K562 (cell line): ENCODE measurements around the gene COL4A1. TPM values are rescaled to one million over a fixed set of nuclear protein-coding genes. Genes with fewer than 3 reads are reported as not detected.

Experiments used
- ATAC-seq: fragments of 200-7000 bp; cut with Tn5 transposase; 3 replicates; pipeline ENCODE4 v1.9.1; 2020; ENCODE audit warnings: moderate library complexity
- BruUV-seq: library from RNA; stranded (reverse); fragments of 400-500 nt; replicated peaks from 2 replicates; lab custom pipeline; 2021; lab: Mats Ljungman, UMichigan
- CTCF ChIA-PET: fragments of 300-600 bp; formaldehyde crosslinking; extraction: SDS; loops from one replicate; lab custom pipeline; 2021; ENCODE audit warnings: low intra/inter-chr PET ratio; lab: Yijun Ruan, JAX
- POLR2A ChIA-PET: fragments of 300-600, 350-650 bp; sonication (Branson Sonifier 250); formaldehyde crosslinking; extraction: SDS; loops from one replicate; lab custom pipeline; 2021; ENCODE audit warnings: antibody characterized with exemption, inconsistent platforms; lab: Yijun Ruan, JAX
- DNase-seq, 4 experiments: peaks; one replicate each; pipeline versions ENCODE4 v3.0.0 to v3.0.0-alpha.2; 2011 to 2018; ENCODE audit warnings: low spot score in 3 of 4, mixed read lengths in 3 of 4; ENCODE audit errors: extremely low read depth in 1 of 4
- FAIRE-seq: peaks from 2 replicates; lab custom pipeline; 2011; peaks lifted over from hg19 to GRCh38; lab: Jason Lieb, UNC
- H2AFZ ChIP-seq: 2 replicates; pipeline ENCODE4 v1.6.0; 2011; ENCODE audit warnings: low read depth, low read length, control low read depth, inconsistent platforms
- H3K27ac ChIP-seq: fragments of 200-600 bp; 3 replicates; pipeline ENCODE4 v1.8.0; 2011; ENCODE audit warnings: low read depth, mild to moderate bottlenecking, control low read depth, inconsistent platforms, low read length, moderate library complexity, mixed read lengths; ENCODE audit errors: extremely low read depth
- H3K27me3 ChIP-seq, 2 experiments: fragments of 300-600 bp in 1 of 2; 2 replicates in 1 of 2; 3 replicates in 1 of 2; pipeline versions ENCODE4 v1.6.0 to v1.8.0; 2011; ENCODE audit warnings: inconsistent platforms in 2 of 2, low read length in 2 of 2, mild to moderate bottlenecking in 1 of 2, mixed read lengths in 1 of 2, moderate library complexity in 1 of 2; ENCODE audit not compliant: control insufficient read depth in 2 of 2, insufficient read depth in 2 of 2
- H3K36me3 ChIP-seq: fragments of 300-600 bp; 3 replicates; pipeline ENCODE4 v1.8.0; 2011; ENCODE audit warnings: mild to moderate bottlenecking, low read length, inconsistent platforms; ENCODE audit not compliant: control insufficient read depth, insufficient read depth
- H3K4me1 ChIP-seq, 2 experiments: fragments of 200-600 bp in 1 of 2; replicated peaks in 1 of 2; 2 replicates in 1 of 2; 3 replicates in 1 of 2; pipeline versions ENCODE4 v1.5.1 to v1.8.0; 2011; ENCODE audit warnings: inconsistent platforms in 2 of 2, low read length in 2 of 2, mild to moderate bottlenecking in 1 of 2, mixed read lengths in 1 of 2, moderate library complexity in 1 of 2; ENCODE audit not compliant: control insufficient read depth in 2 of 2, insufficient read depth in 2 of 2
- H3K4me2 ChIP-seq: 2 replicates; pipeline ENCODE4 v1.6.1; 2011; ENCODE audit warnings: low read length, control low read depth, inconsistent platforms, mixed read lengths; ENCODE audit not compliant: insufficient read depth
- H3K4me3 ChIP-seq: fragments of 200-600 bp; sonication (generic), shearing (Covaris generic); 2 replicates; pipeline ENCODE4 v1.5.1; 2016; ENCODE audit warnings: control low read depth, inconsistent platforms
- H3K79me2 ChIP-seq: fragments of 200-600 bp; 3 replicates; pipeline ENCODE4 v1.8.0; 2011; ENCODE audit warnings: low read length, inconsistent platforms; ENCODE audit not compliant: control insufficient read depth, insufficient read depth
- H3K9ac ChIP-seq, 2 experiments: 2 replicates each; pipeline versions ENCODE4 v1.6.0 to v1.6.1; 2011; ENCODE audit warnings: low read depth in 2 of 2, low read length in 2 of 2, control low read depth in 1 of 2, inconsistent platforms in 1 of 2, mild to moderate bottlenecking in 1 of 2, mixed read lengths in 1 of 2; ENCODE audit not compliant: insufficient read depth in 1 of 2
- H3K9me1 ChIP-seq: one replicate; pipeline ENCODE4 v1.6.0; 2011; ENCODE audit warnings: inconsistent platforms, mild to moderate bottlenecking, low read length, moderate library complexity; ENCODE audit not compliant: control insufficient read depth, insufficient read depth
- H3K9me3 ChIP-seq: replicated peaks from 2 replicates; pipeline ENCODE4 v1.5.1; 2011; ENCODE audit warnings: low read depth, low read length, inconsistent platforms; ENCODE audit not compliant: control insufficient read depth, insufficient read depth
- H4K20me1 ChIP-seq: replicated peaks from 2 replicates; pipeline ENCODE4 v1.6.1; 2011; ENCODE audit warnings: low read length, inconsistent platforms, mixed read lengths; ENCODE audit not compliant: control insufficient read depth, insufficient read depth
- BRCA1 ChIP-seq, 2 experiments: fragments of 450-650 bp in 1 of 2; sonication (generic) in 1 of 2; formaldehyde crosslinking in 1 of 2; IDR thresholded peaks; 2 replicates each; pipeline versions ENCODE4 v1.5.0 to v1.6.1; 2017 to 2020; ENCODE audit warnings: mild to moderate bottlenecking in 1 of 2, missing genetic modification reagents in 1 of 2
- FOS ChIP-seq: IDR thresholded peaks from 3 replicates; pipeline ENCODE4 v1.6.1; 2011; ENCODE audit not compliant: insufficient read length; ENCODE audit errors: extremely low read depth
- FOXP1 ChIP-seq: sonication (generic); formaldehyde crosslinking; IDR thresholded peaks from 2 replicates; pipeline ENCODE4 v1.8.0; 2022; ENCODE audit warnings: mild to moderate bottlenecking, missing genetic modification reagents
- HMGXB4 ChIP-seq: sonication (generic); formaldehyde crosslinking; IDR thresholded peaks from 2 replicates; pipeline ENCODE4 v1.8.1; 2023; ENCODE audit warnings: mild to moderate bottlenecking, missing genetic modification reagents
- LCOR ChIP-seq: sonication (generic); formaldehyde crosslinking; IDR thresholded peaks from 2 replicates; pipeline ENCODE4 v1.8.0; 2022; ENCODE audit warnings: mild to moderate bottlenecking, missing genetic modification reagents
- MBD1 ChIP-seq: fragments of 250-450 bp; sonication (Bioruptor Pico); IDR thresholded peaks from 2 replicates; pipeline ENCODE4 v1.8.0; 2022; ENCODE audit warnings: inconsistent platforms
- MLLT1 ChIP-seq, 2 experiments: fragments of 450-650 bp; IDR thresholded peaks; 2 replicates each; pipeline ENCODE4 v1.6.1; 2016
- NELFE ChIP-seq: IDR thresholded peaks from 2 replicates; pipeline ENCODE4 v1.6.1; 2011; ENCODE audit warnings: mild to moderate bottlenecking; ENCODE audit not compliant: insufficient read depth, insufficient read length
- NUFIP1 ChIP-seq: fragments of 450-650 bp; IDR thresholded peaks from 2 replicates; pipeline ENCODE4 v1.6.1; 2018; ENCODE audit not compliant: partially characterized antibody
- ZNF212 ChIP-seq: fragments of 450-650 bp; formaldehyde crosslinking; IDR thresholded peaks from 2 replicates; pipeline ENCODE4 v1.4.0; 2020; ENCODE audit warnings: mild to moderate bottlenecking
- ZNF518B ChIP-seq: fragments of 250-450 bp; sonication (Bioruptor Pico); IDR thresholded peaks from 2 replicates; pipeline ENCODE4 v1.5.0; 2021; ENCODE audit warnings: mild to moderate bottlenecking, moderate library complexity
- WGBS: fragments of 100-300 bp; shearing (Covaris generic); methylation state at CpG from one replicate; pipeline ENCODE4 v1.1.6; 2016; ENCODE audit warnings: low coverage, mixed read lengths; ENCODE audit not compliant: insufficient coverage; ENCODE audit errors: missing lambda C conversion rate; 5-methylcytosine and 5-hydroxymethylcytosine counted together
- in situ Hi-C: fragments of 300-500 bp; cut with MboI; formaldehyde crosslinking; loops from 4 replicates; pipeline ENCODE4 v1.15.0; 2018; ENCODE audit warnings: inconsistent platforms, mixed read lengths
- intact Hi-C: fragments of 100-400 bp; cut with micrococcal nuclease; formaldehyde crosslinking; loops from 2 replicates; pipeline ENCODE4 v1.14.2; 2022
- polyA plus RNA-seq, 8 experiments: library from polyadenylated mRNA; depleted of rRNA in 4 of 8; stranded (reverse) in 5 of 8; unstranded in 3 of 8; fragments of >200 nt; fragmentation: Nextera tagmentation in 2 of 8; fragmentation: Illumina TruSeq in 1 of 8; extraction: Ambion mirVana in 2 of 8; extraction: Trizol in 1 of 8; gene quantifications; 2 replicates each; pipeline versions ENCODE4 v1.2.1 to v1.2.3, GENCODE V29; 2011 to 2014; ENCODE audit warnings: inconsistent platforms in 1 of 8, missing spikeins in 1 of 8
- total RNA-seq, 7 experiments: library from RNA; depleted of rRNA in 6 of 7; stranded (reverse); fragments of >200 nt in 6 of 7; fragmentation: Illumina TruSeq in 2 of 7; extraction: Trizol in 2 of 7; gene quantifications; 2 replicates each; pipeline versions ENCODE4 v1.2.1 to v1.2.3, GENCODE V29; 2011 to 2021; ENCODE audit warnings: low replicate concordance in 1 of 7

The COL4A1 gene
- total and polyA plus RNA-seq, 9 of the 15 experiments (the other 6 are each of a cell fraction or from before 2014, with no cell fraction given) = 0.35 TPM; not detected in 8

- in situ Hi-C loops = no loop called here
- BruUV-seq = no TSS peak
- Histone ChIP-seq H3K9ac (no peak overlapping the region), H3K9me3 (no peaks in the 10 kb centered on the region), H3K27ac (no peak overlapping the region), H3K36me3 (no peaks in the 10 kb centered on the region), H4K20me1 (no peaks in the 10 kb centered on the region), H3K4me2 (no peak overlapping the region), H3K79me2 (no peaks in the 10 kb centered on the region), H3K9me1 (no peaks in the 10 kb centered on the region), H3K4me1 (no peaks in the 10 kb centered on the region), H3K4me3 (no peak overlapping the region), H3K27me3 (peaks cover 0 to 4% of the 10 kb centered on the region in 2 experiments; a peak in 2 of 5 replicates), H2AFZ (no peak overlapping the region)
- ChIA-PET CTCF (no interaction called here), POLR2A (no interaction called here)
- TF ChIP-seq MLLT1 (IDR thresholded peaks at IDR 0.05) (no peak), FOXP1 (CRISPR knock-in tag) (no peak), ZNF212 (CRISPR knock-in tag) (no peak), NELFE (no peak), LCOR (CRISPR knock-in tag) (no peak), NUFIP1 (no peak), ZNF518B (CRISPR knock-in tag) (no peak), MBD1 (CRISPR knock-in tag) (no peak), FOS (no peak), HMGXB4 (no peak), BRCA1 (IDR thresholded peaks at IDR 0.05) (no peak), BRCA1 (CRISPR knock-in tag; IDR thresholded peaks at IDR 0.05) (no peak)
- no peak for FAIRE-seq
- ATAC-seq = no peak
- no peak for DNase-seq
- intact Hi-C loops = no loop called here
- WGBS = 0% methylated on average over 10 of the region's 11 CpGs
Observed at GRCh38 chr13:110162053-110162452, 144.9 kb downstream of the COL4A1 start.
